ENCODE data around the gene ITGB2. TPM values are rescaled to one million over a fixed set of nuclear protein-coding genes. Genes with fewer than 3 reads are reported as not detected.

Gene ITGB2
- total RNA-seq, 1 experiment from 2014 or later: not detected

DNA sequence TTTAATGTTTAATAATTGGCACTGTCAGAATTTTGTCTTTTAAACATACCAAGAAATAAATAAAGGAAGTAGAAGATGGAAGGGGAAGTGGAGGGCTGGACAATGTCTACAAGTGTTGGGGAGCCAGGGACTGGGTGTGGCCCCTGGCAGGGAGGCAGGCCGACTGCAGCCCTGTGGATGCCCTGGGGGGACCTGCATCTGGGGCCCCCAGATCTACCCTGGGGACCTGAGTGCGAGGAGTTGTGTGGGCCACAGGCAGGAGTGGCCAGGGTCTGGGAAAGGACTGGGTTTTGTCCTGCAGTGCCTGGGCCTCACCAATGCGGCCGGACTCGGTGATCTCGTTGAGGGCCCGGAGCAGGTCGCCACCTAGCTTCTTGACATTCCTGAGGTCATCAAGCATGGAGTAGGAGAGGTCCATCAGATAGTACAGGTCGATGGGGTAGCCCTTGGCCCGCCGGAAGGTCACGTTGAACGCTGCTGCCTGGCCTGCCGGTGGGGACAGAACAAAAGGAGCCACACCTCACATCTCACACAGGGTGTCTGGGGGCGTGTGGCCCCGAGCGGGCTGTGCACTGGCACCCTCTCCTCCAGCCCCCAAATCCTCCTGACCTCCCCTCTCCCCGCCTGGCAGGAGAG lies 17.5 kb downstream of the ITGB2 start:
- in situ Hi-C loops (cut with HindIII; ENCODE audit: low sequenced_read_pairs): no loop called here
- DNase-seq (ENCODE audit: low spot score): no peak

DNA sequence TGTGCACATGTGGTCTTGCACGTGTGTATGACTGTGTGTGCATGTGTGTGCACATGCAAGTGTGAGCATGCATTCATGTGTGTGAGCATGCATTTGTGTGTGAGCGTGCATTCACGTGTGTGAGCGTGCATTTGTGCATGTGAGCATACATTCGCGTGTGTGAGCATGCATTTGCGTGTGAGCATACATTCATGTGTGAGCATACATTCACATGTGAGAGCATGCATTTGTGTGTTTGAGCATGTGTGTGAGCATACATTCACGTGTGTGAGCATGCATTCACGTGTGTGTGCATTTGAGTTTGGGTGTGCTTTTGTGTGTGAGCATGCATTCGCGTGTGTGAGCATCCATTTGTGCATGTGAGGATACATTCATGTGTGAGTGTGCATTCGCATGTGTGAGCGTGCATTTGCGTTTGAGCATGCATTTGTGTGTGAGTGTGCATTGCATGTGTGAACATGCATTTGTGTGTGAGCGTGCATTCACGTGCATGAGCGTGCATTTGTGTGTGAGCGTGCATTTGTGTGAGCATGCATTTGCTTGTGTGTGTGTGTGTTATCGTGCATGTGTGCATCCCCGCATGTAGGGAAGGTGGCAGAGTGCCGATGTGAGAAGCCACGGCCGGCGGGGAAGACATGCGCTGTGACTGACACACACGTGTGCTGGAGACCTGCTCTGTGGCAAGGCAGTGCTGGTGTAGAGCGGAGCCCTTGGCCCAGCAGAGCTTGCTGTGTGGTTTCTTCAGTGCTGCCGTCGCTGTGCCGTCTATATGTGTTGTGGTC lies 18.2 kb downstream of the ITGB2 start:
- no peak for DNase-seq (ENCODE audit: low spot score)
- in situ Hi-C loops (cut with HindIII; ENCODE audit: low sequenced_read_pairs): no loop called here

DNA sequence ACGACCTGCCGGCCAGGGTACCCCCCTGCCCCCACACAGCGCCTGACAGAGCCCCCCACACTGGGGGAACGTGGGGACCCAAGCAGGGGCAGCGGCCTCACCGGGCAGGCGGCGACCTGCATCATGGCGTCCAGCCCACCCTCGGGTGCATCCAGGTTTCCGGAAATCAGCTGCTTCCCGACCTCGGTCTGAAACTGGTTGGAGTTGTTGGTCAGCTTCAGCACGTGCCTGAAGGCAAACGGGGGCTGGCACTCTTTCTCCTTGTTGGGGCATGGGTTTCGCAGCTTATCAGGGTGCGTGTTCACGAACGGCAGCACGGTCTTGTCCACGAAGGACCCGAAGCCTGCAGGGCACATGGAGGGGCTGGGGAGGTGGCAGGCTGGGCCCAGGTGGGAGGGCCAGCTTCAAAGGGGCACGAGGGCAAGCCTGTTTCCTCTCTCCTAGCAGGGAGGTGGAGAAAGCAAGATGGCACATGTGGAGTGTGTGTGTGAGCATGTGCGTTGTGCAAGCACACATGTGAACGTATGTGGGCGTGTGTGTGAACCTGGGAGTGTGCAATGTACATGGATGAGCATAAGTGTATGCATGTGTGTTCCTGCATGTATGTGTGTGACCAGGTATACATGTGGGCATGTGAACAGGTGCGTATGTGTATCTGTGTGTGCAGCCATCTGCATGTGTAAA lies 19.2 kb downstream of the ITGB2 start:
- in situ Hi-C loops (cut with HindIII; ENCODE audit: low sequenced_read_pairs): no loop called here
- no peak for DNase-seq (ENCODE audit: low spot score)

DNA sequence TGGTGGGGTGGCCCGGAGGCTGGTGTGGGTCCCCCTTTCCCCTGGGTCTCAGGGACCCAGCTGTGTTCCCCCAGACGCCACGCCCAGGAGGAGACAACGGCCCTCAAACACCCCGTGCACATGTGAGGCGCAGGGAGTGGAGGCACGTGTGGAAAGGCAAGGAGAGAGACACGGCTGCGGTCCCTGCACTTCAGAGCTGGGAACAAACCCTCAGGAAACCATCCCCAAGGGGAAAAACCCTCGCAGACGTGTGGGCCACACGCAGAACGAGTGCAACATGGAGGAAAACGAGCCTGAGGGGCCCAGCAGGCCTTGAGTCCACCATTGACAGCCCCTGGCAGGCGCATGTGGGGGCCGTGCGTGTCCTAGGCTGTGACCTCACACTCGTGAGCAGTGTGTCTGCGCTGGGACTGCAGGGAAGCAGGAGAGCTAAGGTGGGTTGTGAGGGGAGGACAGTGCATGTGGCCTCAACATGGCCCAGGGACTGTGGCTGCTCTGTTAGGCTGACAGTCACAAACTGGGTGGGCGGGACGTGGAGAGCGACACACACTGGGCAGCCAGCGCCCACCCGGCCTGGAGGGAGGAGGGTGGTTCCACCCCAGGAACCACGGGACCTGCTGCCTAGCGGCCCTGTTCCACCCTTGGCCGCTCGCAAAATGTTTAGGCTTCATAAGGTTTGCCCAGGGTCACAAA lies 20.0 kb downstream of the ITGB2 start:
- in situ Hi-C loops (cut with HindIII; ENCODE audit: low sequenced_read_pairs): no loop called here
- no peak for DNase-seq (ENCODE audit: low spot score)

DNA sequence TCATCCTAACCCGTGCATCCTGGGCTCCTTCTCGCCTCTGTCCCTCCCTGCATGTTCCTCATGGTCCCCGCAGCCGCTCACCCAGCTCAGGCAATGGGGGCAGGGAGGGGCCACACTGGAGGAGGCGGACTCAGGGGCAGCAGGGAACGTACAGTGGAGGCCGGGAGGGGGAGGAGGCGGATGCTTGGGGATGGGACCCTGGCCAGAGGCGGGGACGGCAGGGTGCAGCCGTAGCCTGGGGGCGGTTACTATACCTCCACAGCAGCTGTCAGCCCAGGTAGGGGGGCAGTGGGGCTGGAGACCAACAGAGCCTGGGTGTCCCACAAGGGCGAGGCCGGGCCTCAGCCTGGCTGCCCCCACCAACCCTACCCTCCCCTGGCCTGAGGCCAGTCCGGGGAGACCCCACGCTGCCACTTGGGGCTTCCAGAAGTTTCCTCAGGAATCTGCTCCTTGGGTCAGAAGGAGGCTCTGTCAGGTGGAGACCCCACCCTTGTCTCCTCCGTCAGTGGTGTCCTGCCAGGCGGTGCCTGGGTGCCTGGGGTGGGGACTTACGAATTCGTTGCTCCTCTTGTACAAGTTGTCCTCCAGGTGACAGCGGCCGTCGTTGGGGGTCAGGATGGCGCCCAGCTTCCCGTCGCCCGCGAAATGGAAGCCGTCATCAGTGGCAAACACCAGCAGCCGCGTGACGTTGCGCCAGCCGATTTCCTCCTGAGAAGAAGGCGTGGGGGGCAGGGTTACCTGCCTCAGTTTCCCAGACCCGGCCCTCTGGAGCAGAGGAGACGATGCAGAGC lies 20.7 kb downstream of the ITGB2 start:
- no peak for DNase-seq (ENCODE audit: low spot score)
- in situ Hi-C loops (cut with HindIII; ENCODE audit: low sequenced_read_pairs): no loop called here

DNA sequence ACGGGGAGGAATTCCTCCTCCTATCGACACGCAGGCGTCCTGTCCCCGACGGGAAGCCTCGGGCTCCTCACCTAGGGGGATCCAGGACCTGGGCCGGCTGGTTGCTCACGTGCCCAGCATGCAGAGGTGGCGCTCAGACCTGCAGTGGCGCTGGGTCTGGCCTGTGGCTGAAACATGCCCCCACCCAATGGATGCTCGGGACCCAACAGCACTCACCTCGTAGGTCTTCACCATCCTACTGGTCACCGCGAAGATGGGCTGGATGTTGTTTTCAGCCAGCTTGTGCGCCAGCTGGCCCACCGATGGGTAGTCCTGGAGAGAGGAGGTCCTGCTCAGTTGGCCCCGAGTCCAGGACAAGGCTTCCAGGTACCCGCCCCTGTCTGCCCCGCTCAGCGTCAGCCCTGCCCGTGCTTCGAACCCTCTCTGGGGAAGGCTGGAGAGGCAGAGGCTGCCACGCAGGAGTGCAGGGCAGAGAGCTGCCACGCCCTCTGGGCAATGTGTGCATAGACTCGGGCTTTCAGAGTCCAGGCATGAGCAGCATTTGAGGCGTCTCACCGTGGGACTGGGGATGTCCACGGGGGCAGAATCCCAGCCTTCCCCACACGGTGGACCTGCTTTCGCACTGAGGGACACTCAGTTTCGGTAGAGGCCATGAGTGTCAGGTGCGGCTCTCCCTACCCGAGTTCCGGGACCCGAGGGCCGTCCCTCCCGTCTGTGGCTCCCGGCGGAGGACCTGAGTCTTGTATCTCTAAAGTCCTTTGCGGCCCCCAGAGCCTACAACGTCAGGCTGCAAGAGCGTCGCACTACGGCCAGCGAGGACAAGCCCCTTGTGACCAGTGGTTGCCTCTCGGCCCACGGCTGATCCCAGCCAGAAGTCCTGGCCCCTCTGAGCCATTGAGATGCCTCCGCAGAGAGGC lies 21.6 kb downstream of the ITGB2 start:
- no peak for DNase-seq (ENCODE audit: low spot score)
- in situ Hi-C loops (cut with HindIII; ENCODE audit: low sequenced_read_pairs): no loop called here

DNA sequence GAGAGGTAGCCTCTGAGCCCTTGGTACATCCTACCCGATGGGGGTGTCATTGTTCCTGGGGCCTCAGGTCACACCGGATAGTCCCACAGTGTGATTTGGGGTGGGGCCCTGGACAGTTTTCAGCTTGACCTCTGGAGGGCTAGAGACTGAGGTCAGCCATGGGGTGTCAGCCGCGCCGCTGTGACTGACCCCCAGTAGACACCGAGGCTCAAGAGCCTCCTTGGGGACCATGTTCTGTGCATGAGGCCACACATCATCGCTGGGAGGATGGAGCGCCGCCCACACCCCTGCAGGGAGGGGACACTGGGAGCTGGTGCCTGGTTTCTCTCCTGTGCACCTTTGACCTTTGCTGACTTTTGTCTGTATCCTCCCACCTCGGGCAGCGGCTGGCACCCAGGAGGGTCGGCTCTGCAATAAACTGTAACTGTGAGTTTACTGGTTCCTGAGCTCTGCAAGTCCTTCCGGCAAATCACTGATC lies 22.6 kb downstream of the ITGB2 start:
- no peak for DNase-seq (ENCODE audit: low spot score)
- in situ Hi-C loops (cut with HindIII; ENCODE audit: low sequenced_read_pairs): no loop called here

DNA sequence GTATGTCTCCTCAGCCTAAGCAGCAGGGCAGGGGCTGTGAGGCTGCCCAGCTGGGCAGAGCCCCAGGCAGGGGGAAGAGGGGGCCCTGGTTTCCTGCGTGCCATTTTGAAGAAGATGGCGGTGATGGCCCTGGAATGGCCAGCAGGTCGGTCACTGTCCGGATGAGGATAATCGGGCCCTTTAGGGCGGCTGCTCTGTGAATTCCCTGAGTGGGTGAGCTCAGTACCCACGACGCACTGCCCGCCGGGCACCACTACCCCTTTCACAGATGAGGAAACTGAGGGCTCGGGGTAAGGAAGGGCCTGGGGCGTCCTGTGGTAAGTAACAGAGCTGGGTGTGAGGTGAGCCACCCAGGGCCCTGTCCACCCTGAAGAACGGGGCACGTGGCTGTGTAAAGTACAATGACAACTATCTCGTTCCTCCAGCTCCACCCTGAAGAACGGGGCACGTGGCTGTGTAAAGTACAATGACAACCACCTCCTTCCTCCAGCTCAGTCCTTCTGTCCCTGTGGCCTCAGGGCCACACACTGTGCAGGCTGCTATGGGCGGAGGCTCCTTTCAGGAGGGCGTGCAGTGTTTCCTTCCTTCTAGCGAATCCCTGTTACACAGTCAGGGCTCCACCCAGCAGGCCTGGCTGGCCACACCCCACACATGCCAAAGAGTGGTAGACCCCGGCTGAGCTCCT lies 23.2 kb downstream of the ITGB2 start:
- in situ Hi-C loops (cut with HindIII; ENCODE audit: low sequenced_read_pairs): no loop called here
- DNase-seq (ENCODE audit: low spot score): no peak

DNA sequence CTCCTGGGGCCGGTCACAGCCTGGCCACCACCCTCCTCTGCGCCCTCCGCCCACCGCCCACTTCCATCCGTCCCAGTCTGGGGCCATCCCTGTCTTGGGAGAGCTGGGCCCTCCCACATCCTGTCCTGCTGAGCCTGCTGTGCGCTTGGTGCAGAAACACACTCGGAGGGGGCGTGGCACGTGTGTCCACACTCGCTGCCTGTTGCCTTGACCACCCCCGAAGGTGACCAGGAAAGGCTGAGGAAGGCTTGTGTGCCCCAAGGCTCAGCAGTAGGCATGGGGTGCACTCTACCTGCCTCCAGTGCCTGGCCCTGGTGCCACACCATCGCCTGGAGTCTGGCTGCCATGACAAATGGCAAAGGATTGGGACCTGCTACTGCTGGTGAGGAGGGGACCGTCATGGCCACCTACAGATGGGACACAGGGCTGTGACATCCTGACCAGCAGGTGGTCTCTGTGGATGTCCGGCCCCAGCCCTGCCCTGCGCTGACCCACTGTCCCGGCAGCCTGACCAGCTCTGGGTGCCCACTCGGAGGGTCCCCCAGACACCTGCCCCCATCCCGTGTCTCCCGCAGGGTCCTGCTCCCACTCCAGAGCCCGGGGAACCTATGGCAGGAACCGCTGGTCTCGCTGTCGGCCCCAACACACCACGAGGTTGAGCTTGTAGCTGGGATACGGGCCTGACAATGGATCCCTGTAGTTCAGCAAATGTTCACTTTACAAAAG lies 24.0 kb downstream of the ITGB2 start:
- no peak for DNase-seq (ENCODE audit: low spot score)
- in situ Hi-C loops (cut with HindIII; ENCODE audit: low sequenced_read_pairs): no loop called here

DNA sequence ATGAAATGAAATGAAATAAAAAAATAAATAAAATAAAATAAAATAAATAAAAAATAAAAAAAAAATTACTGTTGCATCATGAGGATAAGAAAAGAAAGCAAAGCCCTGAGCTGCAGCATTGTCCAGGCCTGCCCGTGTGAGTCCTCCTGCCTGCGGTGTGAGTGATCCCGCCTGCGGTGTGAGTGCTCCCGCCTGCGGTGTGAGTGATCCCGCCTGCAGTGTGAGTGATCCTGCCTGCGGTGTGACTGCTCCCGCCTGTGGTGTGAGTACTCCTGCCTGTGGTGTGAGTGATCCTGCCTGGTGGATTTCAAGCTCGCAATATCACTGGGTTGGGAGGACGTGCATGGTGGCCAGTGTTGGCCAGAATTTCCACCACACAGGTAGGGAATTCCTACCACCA lies 24.8 kb downstream of the ITGB2 start:
- in situ Hi-C loops (cut with HindIII; ENCODE audit: low sequenced_read_pairs): no loop called here
- DNase-seq (ENCODE audit: low spot score): no peak

DNA sequence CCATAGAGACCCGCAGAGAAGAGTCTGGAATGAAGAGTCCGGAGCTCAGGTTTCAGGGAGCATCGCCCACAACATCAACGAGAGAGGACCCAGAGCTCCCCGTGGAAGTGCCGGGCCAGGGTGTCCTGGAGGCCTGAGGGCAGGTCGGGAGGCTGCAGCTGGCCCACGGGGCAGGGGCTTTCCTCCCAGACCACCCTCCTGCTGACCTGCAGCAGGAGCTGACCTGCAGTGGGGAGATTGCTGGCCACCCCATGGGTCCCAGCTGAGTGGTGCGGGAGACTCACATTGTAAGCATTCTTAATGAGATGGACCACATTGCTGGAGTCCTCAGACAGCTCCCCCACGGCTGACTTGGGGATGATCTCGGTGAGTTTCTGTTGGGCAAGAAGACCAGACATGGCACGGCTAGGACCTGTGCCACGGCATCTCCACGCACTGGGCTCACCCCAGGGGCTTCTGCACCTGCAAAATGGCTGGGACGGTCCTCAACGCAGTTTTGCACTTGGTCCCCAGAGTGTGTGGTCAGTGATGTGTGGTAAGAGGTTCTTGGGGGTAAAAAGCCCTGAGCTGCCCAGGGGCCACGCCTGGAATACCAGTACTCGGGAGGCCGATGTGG lies 25.9 kb downstream of the ITGB2 start:
- no peak for DNase-seq (ENCODE audit: low spot score)
- in situ Hi-C loops (cut with HindIII; ENCODE audit: low sequenced_read_pairs): no loop called here

DNA sequence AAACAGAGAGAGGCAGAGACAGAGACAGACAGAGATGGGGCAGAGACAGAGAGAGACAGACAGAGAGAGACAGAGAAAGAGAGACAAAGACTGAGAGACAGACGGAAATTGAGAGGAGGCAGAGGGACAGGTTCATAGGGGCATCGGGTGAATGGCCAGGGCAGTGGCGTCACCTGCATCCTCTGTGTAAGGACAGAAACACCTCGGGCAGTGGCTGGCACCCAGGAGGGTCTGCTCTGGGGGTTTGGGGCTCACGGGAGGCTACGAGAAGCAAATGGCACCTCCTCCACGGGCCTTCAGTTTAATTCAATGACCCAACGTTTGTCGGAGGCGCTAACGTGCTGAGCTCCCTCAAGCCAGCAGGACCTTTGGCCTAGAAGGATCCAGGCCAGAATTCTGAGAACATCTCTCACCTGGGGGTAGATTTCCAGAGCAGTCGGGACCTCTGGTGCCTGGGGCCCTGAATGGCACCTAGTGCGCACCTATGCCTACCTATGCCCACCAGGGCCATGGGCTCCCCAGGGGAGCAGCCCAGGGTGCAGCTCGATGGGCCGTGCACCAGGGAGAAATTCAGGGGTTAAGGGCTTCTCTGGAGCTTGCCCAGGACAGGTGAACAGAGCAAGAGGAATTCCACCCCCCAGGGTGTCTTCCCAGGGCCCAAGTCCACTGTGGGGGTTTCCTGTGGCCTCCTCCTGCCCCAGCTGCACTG lies 26.6 kb downstream of the ITGB2 start:
- no peak for DNase-seq (ENCODE audit: low spot score)
- in situ Hi-C loops (cut with HindIII; ENCODE audit: low sequenced_read_pairs): no loop called here

DNA sequence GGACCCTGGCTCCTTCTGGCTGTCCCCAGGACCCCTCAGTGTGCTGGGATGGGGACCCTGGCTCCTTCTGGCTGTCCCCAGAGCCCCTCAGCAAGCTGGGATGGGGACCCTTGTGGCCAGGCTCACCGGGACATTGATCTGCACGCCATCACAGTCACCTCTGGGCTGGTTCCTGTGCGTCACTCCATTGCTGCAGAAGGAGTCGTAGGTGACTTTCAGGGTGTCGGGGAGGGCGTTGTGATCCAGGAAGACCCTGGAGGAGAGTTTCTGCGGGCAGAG lies 27.5 kb downstream of the ITGB2 start:
- in situ Hi-C loops (cut with HindIII; ENCODE audit: low sequenced_read_pairs): no loop called here
- no peak for DNase-seq (ENCODE audit: low spot score)

DNA sequence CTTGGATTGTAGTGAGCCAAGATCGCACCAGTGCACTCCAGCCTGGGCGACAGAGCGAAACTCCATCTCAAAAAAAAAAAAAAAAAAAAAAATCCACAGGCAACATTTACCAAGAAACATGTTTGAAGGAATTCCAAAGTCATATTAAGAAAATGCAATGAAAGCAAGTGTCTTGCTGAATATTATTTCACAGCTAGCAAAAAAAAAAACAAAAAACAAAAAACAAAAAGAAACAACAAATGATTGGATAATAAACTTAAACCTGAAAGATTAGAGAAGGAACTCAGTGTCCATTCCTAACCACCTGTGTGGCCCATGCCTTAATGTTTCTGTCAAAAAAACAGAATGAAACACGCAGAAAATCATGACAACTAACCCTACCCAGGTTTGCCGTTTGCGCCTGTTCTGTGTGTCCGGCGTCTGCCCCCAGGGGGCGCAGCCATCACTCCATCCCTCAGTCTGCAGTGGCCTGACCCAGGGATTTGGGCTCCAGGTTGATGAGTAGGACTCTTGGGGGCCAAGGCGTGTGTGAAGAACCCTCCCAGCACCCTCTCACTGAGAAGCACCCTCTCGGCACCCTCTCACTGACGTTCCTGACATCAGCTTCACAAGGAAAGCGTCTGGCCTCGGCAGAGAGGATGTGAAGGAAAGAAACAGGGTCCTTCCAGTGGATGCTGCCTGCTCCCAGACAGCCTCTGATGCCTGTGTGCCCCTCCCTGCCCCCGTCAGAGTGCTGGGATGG lies 28.0 kb downstream of the ITGB2 start:
- DNase-seq (ENCODE audit: low spot score): peak; percentile 53
- in situ Hi-C loops (cut with HindIII; ENCODE audit: low sequenced_read_pairs): no loop called here

DNA sequence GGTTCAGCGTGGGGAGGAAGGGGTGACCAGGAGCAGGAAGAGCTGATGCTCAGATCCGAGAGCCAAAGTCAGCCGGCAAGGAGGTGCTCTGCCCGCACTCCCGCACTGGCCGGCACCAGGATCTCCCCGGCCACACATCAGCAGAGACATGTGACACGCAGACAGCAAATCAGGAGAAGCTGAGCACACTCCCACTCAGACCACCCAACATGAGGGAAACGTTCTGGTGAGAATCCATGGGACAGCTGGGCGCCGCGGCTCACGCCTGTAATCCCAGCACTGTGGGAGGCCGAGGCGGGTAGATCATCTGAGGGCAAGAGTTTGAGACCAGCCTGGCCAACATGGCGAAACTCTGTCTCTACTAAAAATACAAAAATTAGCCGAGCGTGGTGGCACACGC lies 28.6 kb downstream of the ITGB2 start:
- in situ Hi-C loops (cut with HindIII; ENCODE audit: low sequenced_read_pairs): no loop called here
- DNase-seq (ENCODE audit: low spot score): no peak

DNA sequence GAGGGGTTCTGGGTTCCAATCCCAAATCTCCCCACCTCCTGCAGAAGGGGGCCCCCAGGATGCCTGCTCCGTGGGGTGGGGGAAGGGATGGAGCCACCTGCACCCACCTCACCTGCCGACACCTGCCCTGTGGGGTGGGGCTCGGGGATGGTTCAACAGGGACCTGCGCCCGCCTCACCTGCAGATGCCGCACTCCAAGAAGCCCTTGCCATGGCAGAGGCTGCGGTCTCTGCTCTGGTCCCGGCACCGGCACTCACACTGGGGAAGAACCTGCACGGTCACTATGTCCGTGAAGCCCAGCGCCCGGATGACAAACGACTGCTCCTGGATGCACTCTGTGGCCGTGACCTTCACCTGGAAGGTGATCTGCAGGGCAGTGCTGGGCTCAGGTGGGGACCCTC lies 29.1 kb downstream of the ITGB2 start:
- DNase-seq (ENCODE audit: low spot score): no peak
- in situ Hi-C loops (cut with HindIII; ENCODE audit: low sequenced_read_pairs): no loop called here

Data from G401 (cell line).